DMS153 (cell line): Measurements from ENCODE around the gene POMT2.
"Not testable (repeated sequence)": the region's sequence is repeated elsewhere in the genome, so short reads cannot be mapped to it uniquely, and the experiment has no call there.

Experiments used
- DNase-seq: peaks from one replicate; lab custom pipeline; 2025; lab: John Stamatoyannopoulos, UW

The POMT2 gene

DNA sequence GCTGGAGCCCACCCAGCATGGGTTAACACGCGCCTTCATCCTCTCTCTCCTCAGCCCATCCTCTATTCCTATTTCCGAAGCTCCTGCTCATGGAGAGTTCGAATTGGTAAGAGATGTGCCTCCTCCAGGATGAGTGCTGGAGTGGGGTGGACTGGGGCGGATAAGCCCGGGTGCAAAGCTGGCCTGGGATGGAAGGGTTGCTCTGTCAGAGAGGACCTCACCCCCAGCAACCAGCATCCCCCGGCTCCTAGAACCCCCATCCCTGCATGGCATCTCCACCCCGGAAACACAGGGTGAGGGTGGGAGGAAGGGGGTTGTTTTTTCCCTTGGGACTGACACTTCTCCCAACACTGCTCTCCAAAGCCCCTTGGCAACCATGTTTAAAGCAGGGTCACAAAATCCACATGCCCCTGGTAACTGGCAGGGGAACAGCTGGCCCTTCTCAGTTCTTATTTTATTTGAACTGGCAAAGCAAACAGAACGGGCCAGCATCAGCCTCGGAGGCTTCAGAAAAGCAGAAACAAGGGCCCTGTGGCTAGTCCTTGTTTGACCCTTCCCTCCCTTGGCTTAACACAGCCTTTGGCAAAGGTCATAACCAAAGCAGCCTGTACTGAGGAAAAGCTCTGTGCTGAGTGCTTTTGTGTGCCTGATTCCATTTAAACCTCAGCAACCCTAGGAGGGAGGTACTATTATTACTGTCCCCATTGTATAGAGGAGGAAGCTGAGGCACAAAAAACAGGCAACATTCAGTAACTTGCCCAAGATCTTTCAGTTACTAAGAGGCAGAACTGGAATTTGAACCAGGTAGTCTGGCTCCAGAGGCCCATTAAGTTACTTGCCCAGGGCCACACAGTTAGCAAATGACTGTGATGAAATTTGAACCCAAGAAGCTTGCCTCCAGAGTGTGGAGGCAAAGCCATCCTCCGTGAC is 4.4 kb upstream of the POMT2 start:
- DNase-seq, result peak; percentile 37

GRCh38 chr14:77324289-77324688 is 3.6 kb upstream of the POMT2 start:
- DNase-seq, result no peak

DNA sequence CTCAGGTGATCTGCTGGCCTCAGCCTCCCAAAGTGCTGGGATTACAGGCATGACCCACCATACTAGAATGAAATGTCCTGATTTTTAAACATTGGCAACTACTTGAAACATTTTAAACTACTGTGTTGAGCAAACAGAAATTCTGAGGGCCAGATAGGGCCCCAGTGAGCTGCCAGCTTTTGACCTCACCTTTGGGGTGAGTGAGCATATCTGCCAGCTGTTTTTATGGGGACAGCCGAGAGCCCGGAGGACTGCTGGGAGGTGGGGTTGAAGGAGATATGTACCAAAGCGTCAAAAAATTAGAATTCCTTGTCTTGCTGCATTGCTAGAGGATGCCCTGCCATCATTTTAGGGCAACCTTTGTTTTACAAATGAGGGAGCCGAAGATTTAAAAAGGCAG is 2.9 kb upstream of the POMT2 start:
- no peak for DNase-seq

DNA sequence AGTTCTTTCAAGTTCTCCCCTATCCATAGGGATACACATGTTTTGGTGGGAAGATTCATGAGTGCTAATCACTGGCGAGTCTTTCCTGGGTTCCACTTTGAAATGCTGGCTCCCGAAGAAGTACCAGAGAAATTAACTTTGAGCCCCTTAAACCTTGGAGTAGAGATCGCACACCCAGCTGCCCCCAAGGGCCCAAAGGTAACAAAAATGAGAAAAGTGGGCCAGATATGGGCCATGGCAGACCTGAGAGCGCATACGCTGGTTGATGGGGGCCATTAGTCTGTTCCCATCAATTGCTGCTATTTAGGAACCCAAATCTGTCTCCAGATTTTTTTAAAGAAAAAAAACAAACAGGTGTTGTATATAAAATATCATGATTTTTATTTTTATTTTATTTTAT is 2.3 kb upstream of the POMT2 start:
- DNase-seq, result no peak

DNA sequence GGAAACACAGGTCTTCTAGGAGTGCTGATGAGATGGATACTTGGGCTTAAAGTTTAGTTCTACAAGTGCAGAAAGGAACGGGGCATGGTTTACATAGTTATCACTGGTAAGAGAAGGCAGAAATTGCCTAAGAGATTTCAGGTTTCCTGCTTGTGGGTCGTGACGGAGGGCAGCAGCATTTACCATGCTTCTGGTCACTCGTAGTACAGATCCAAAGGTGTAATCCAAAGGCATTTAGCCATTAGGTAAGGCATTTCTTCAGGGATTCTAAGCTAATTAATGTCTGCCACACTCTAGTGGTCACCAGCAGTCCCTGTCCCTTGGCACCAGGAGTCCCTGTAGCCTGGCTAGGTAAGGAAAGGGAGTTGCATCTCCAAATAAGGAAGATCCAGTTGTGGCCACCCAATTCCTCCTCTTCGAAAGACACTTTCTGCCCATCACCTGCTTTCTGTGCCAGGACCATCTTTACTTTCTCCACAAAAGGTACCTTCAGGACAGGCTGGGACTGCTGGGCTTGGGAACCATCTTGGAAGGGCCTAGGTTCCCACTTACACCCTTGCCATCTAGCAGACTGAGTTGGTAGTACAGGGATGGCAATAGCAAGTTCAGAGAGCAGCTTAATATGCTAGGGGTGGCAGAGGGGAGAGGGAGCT is 1.7 kb upstream of the POMT2 start:
- DNase-seq, result no peak

DNA sequence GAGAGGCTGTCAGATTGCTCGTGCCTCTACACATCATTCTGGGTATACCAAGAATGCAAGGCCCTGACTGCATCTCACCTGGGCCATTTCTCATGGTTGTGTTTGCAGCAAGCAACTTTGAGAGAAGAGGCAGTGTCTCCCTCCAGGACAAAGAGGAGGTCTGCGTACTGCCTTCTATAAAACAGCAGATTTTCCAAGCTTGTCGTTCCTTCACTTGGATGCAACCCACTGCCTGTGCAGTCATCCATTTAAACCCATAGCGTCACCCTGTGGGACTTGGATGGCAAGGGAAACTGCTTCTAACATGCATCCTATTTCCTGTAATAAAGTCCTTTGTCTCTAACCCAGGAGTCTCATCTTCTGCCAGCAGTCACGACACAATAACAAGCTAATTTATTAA is 1.3 kb downstream of the POMT2 start:
- no peak for DNase-seq

- DNase-seq, result not testable (repeated sequence)
Observed at GRCh38 chr14:77318756-77319155, 1.9 kb downstream of the POMT2 start.

GRCh38 chr14:77318006-77318553 is 2.6 kb downstream of the POMT2 start:
- DNase-seq, result no peak

DNA sequence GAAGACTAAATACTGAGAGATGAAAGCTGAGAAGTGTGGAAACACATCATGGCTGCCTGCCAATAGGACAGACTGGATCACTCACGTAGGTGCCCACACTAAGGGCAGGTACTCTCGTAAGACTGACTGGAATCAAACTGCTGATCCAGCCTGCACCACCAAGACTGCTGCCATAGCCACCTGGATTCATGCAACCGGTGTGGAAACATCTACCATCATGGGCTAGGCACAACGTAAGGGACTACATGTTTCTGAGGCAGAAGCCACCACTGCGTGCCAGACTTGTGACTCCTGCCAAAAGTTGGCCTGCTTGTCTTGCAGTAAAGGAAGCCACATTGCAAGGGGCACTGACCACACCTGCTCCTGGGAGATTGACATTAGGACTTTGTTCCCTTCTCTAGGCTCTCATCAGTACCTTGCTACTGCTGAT is 3.8 kb downstream of the POMT2 start:
- DNase-seq, result peak; percentile 28

DNA sequence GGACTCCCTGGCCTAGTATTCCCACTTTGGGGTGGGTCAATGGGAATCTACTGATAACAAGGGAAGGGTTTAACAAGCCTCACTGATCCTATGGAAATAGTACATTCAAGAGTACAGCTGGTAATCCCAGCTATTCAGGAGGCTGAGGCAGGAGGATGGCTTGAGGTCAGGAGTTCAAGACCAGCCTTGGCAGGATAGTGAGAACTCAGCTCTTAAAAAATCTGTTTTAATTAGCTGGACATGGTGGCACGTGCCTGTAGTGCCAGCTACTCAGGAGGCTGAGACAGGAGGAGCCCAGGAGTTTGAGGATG is 4.5 kb downstream of the POMT2 start:
- DNase-seq, result no peak

GRCh38 chr14:77314539-77315457 is 5.9 kb downstream of the POMT2 start:
- no peak for DNase-seq

DNA sequence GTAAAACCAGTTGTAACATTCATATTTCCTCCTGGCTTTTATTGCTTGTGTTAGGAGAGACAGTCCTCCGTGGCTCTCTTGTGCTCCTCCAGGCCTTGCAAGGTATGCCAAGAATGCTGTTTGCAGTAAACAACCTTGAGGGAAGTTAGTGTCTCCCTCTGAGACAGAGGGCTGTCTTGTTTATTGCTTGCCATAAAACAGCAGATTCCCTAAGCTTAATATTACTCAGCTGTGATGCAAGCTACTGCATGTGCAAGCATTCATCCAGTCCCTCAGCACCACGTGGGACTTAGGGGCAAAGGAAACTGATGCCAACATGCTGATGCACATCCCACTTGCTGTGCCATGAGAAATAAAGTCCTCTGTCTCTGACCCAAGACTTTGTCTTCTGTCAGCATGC is 6.6 kb downstream of the POMT2 start:
- no peak for DNase-seq

DNA sequence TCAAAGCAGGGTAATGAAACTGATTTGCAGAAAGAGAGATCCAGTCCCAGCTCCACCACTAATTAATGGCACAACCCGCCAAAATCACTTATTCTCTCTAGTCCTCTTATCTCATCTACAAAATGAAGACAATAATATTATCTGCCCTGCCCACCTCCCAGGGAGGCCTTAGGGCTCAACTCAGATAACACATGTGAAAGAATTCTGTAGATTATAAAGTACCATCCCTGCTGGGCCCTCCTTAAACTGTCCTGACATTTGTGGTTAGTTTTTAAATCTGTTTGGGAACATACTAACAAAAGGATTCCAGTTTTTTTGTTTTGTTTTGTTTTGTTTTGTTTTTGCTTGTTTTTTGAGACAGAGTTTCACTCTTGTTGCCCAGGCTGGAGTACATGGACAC is 7.3 kb downstream of the POMT2 start:
- DNase-seq, result no peak

DNA sequence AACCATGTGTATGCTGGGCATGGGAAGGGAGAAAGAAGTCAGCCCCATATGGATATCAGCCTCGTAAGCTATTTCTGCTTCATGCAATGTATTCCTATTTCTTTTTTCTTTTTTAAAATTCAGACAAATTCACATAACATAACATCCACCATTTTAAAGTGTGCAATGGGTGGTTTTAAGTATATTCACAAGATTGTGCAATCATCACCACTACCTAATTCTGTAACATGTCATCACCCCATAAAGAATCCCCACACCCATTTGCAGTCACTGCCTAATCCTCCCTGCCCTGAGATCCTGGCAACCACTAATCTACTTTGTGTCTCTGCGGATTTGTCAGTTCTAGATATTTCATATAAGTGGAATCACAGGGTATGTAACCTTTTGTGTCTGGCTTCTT is 9.5 kb downstream of the POMT2 start:
- DNase-seq, result no peak

DNA sequence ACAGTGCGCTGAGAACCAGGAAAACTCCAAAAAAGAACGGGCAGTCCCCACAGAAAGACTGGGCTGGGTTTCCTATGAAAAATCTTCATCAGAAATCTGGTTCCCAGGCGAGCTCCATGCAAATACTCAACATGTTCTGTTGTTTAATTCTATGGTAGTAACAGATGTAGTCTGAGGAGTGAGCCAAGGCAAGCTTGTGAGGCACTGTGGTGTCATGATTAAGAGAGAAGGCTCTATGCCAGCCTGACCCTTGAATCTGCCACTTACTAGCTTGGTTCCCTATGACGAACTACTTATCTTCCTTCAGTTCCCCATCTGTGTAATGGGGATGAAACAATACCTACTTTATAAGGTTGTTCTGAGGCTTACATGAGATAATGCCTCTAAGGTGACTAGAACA is 10.7 kb downstream of the POMT2 start:
- DNase-seq, result no peak

- DNase-seq, result no peak
Observed at GRCh38 chr14:77309131-77309530, 11.6 kb downstream of the POMT2 start.

GRCh38 chr14:77306851-77307496 is 13.7 kb downstream of the POMT2 start:
- no peak for DNase-seq

DNA sequence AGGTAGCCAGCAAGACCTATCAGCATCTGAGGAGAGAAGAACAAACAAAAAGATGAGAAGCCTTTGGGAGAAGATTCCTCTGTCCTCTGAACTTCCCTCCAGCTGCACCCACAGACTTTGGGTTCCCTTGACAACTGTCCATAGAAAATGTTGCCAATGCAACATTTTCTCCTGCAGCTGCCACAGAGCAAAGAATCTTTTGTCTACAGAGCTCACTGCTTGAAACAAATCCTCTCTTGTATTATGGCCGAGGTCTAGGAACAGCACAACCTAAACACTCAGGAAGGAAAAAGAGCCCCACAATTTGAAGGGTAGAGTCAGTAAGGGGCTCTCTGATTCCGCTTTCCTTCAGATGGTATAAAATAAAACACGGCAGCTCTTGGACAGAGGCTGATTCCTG is 14.3 kb downstream of the POMT2 start:
- DNase-seq, result no peak

GRCh38 chr14:77305696-77306095 is 15.0 kb downstream of the POMT2 start:
- no peak for DNase-seq

DNA sequence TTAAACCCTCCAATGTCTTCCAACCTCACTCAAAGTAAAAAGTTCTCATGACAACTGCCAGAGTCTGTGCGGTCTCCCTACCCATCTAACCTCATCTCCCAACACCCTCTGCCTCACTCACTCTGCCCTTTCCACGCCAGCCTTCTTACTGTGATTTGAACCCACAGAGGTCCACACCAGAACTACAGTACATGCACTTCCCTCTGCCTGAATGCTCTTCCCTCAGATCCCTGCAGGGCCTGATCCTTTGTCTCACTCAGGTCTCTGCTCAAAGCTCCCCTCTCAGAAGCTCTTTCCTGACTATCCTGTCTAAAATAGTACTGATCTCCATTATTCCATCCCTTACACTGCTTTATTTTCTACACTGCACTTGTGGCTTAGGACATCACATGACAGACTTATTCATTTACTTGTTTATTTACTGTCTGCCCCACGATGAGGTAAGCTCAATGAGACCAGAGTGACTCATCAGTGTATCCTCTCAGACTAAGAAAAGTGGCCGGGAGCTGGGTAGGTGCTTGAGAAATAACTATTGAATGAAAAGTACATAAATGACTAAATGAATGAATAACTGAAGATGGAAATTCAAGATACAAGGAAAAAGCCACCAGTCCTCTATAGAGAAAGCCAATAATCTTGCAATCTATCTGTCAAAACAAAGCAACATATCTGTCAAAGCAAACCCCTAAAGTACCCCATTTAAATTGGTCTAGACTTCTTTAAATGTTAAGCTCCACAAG is 17.1 kb downstream of the POMT2 start:
- peak; percentile 81 for DNase-seq

DNA sequence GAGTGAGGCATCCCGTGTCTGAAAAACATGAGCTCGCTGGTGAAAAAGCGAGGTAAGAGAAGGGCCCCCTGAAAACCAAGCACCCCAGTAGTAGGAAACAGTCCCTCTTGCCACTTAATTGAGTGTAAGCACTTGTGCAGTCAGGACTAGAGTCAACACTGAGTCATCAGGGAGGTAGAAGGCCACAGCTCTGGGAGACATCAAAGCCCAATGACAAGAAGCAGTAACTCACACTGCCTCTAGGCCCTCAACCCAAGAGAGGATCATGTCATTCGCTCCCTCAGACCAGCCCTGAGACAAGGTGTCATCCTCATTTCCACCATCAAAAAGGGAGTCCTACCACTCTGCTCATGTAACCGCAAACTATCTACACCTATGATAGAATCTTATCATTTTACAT is 17.8 kb downstream of the POMT2 start:
- peak; percentile 55 for DNase-seq
